Esophagus squamous epithelium (tissue), 5 donors: ENCODE data around the gene CD47. TPM values are rescaled to one million over a fixed set of nuclear protein-coding genes. Genes with fewer than 3 reads are reported as not detected.

ENCODE experiments used
- DNase-seq: peaks from one replicate; lab custom pipeline; 2025; lab: John Stamatoyannopoulos, UW
- H3K27ac ChIP-seq, 4 donors: fragments of 200-600 bp; sonication (generic); one replicate each; pipeline ENCODE4 v1.5.1; 2016 to 2019; ENCODE audit warnings: mild to moderate bottlenecking in 1 of 4
- H3K27me3 ChIP-seq, 4 donors: fragments of 200-600 bp; sonication (generic); 1 replicate in 3 of 4; 2 replicates in 1 of 4; pipeline versions ENCODE4 v1.5.1 to v1.6.0; 2017 to 2021; ENCODE audit warnings: antibody characterized with exemption in 1 of 4
- H3K36me3 ChIP-seq, 3 donors: fragments of 200-600 bp; sonication (generic); one replicate each; pipeline ENCODE4 v1.5.1; 2016 to 2019
- H3K4me1 ChIP-seq, 3 donors: fragments of 200-600 bp; sonication (generic); one replicate each; pipeline ENCODE4 v1.5.1; 2017 to 2019
- H3K4me3 ChIP-seq, 4 donors: fragments of 200-600 bp; sonication (generic); 1 replicate in 3 of 4; 2 replicates in 1 of 4; pipeline ENCODE4 v1.5.1; 2016 to 2019; ENCODE audit warnings: mild to moderate bottlenecking in 2 of 4, moderate library complexity in 1 of 4
- H3K9me3 ChIP-seq, 3 donors: fragments of 200-600 bp; sonication (generic); one replicate each; pipeline ENCODE4 v1.5.1; 2016 to 2019
- POLR2A ChIP-seq, 4 donors: fragments of 450-650 bp; IDR thresholded peaks; one replicate each; pipeline ENCODE4 v1.6.1; 2017; ENCODE audit warnings: antibody characterized with exemption in 4 of 4, mild to moderate bottlenecking in 4 of 4, moderate library complexity in 3 of 4
- WGBS, 2 donors: methylation state at CpG; one replicate each; pipeline ENCODE4 v1.1.5; 2018; 5-methylcytosine and 5-hydroxymethylcytosine counted together
- intact Hi-C: fragments of 100-400 bp; cut with DNase I; formaldehyde crosslinking; loops from one replicate; pipeline ENCODE4 v1.15.0; 2022
- total RNA-seq, 4 donors: library from RNA; depleted of rRNA; stranded (reverse); fragments of >200 nt; gene quantifications; one replicate each; pipeline ENCODE4 v1.1.0, GENCODE V29; 2016
- TF ChIP-seq, protein P1 (sequence below), 6 experiments: fragments of 450-650 bp in 4 of 6; fragments of 200-600 bp in 2 of 6; sonication (generic) in 2 of 6; IDR thresholded peaks; one replicate each; pipeline ENCODE4 v1.5.1; 2016 to 2019; ENCODE audit warnings: antibody characterized with exemption in 6 of 6, mild to moderate bottlenecking in 4 of 6, moderate library complexity in 4 of 6
- donor health status: DM: yes; HTN: yes; CAD: no.

The CD47 gene
- total RNA-seq, 4 donors from 2014 or later: 79.0 to 177 (median 115) TPM

DNA sequence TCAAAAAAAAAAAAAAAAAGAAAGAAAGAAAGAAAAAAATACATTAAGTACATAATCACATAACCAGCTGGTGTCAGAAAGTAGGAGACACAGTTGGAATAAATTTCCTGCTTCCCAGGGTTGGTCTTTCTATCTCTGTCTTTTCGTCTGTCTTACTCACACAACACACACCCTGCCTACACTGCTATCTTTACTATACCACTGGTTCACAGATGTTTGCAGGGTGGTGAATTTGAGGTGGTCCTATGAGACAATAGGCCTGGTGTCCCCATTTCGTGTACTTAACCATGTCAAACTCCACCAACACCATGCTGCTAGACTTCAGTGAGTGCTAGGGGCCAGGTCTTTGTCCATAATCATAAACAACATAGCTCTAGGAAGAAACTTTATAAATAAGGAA, 17.6 kb upstream of the CD47 start:
- Histone ChIP-seq H3K4me3 (no peak overlapping the region), H3K27ac (no peak overlapping the region), H3K9me3 (no peaks in the 10 kb centered on the region), H3K4me1 (no peaks in the 10 kb centered on the region), H3K27me3 (no peaks in the 10 kb centered on the region), H3K36me3 (no peaks in the 10 kb centered on the region)
- 85 to 88% methylated on average over 2 of the region's 2 CpGs for WGBS, 2 donors
- TF ChIP-seq, protein P1, sequence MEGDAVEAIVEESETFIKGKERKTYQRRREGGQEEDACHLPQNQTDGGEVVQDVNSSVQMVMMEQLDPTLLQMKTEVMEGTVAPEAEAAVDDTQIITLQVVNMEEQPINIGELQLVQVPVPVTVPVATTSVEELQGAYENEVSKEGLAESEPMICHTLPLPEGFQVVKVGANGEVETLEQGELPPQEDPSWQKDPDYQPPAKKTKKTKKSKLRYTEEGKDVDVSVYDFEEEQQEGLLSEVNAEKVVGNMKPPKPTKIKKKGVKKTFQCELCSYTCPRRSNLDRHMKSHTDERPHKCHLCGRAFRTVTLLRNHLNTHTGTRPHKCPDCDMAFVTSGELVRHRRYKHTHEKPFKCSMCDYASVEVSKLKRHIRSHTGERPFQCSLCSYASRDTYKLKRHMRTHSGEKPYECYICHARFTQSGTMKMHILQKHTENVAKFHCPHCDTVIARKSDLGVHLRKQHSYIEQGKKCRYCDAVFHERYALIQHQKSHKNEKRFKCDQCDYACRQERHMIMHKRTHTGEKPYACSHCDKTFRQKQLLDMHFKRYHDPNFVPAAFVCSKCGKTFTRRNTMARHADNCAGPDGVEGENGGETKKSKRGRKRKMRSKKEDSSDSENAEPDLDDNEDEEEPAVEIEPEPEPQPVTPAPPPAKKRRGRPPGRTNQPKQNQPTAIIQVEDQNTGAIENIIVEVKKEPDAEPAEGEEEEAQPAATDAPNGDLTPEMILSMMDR (IDR thresholded peaks at IDR 0.05): no peak
- TF ChIP-seq POLR2A (IDR thresholded peaks at IDR 0.05): no peak
- intact Hi-C loops: no loop called here
- DNase-seq: no peak

DNA sequence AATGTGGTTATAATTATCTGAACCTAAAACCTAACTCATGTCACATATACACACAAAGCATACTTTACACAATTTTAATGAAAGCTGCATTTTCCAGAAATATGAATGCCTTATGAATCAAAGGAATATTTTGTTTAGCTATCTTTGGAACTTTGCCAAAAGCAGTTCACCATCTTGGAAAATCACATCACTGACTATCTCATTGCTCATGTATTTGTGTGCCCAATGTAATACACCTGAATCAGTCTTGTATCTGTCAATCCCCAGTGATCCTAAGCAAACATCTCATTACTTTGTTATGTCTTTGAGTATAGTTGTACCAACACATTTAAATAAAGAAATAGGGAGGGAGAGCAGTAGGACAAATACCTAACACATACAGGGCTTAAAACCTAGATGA, 15.6 kb upstream of the CD47 start:
- Histone ChIP-seq H3K27ac (no peak overlapping the region), H3K27me3 (no peaks in the 10 kb centered on the region), H3K4me1 (no peaks in the 10 kb centered on the region), H3K36me3 (no peaks in the 10 kb centered on the region), H3K4me3 (no peak overlapping the region), H3K9me3 (no peaks in the 10 kb centered on the region)
- intact Hi-C loops: no loop called here
- TF ChIP-seq, protein P1 (IDR thresholded peaks at IDR 0.05): no peak
- TF ChIP-seq POLR2A (IDR thresholded peaks at IDR 0.05): no peak
- no peak for DNase-seq

DNA sequence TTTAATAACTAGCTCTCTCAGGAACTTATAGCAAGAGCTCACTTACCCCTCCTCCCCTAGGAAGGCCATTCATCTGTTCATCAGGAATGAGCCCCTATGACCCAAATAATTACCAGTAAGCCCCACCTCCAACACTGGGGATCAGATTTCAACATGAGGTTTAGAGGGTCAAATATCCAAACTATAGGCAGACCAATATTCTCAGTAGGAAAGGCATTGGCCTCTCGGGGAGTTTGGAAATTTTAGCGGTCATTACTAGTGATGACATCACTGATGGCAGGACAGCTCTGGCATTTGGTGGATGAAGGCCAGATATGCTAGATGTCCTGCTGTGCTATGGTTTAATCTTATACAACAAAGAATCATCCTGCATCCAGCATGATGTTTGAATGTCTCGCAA, 15.2 kb upstream of the CD47 start:
- intact Hi-C loops: no loop called here
- H3K9me3 ChIP-seq: no peaks in the 10 kb centered on the region
- H3K27ac ChIP-seq: no peak overlapping the region
- no peaks in the 10 kb centered on the region for H3K4me1 ChIP-seq
- no peak for DNase-seq
- no peaks in the 10 kb centered on the region for H3K27me3 ChIP-seq
- TF ChIP-seq, protein P1 (IDR thresholded peaks at IDR 0.05): no peak
- TF ChIP-seq POLR2A (IDR thresholded peaks at IDR 0.05): no peak
- 98 to 99% methylated on average over 3 of the region's 3 CpGs for WGBS, 2 donors
- no peak overlapping the region for H3K4me3 ChIP-seq
- H3K36me3 ChIP-seq: no peaks in the 10 kb centered on the region

DNA sequence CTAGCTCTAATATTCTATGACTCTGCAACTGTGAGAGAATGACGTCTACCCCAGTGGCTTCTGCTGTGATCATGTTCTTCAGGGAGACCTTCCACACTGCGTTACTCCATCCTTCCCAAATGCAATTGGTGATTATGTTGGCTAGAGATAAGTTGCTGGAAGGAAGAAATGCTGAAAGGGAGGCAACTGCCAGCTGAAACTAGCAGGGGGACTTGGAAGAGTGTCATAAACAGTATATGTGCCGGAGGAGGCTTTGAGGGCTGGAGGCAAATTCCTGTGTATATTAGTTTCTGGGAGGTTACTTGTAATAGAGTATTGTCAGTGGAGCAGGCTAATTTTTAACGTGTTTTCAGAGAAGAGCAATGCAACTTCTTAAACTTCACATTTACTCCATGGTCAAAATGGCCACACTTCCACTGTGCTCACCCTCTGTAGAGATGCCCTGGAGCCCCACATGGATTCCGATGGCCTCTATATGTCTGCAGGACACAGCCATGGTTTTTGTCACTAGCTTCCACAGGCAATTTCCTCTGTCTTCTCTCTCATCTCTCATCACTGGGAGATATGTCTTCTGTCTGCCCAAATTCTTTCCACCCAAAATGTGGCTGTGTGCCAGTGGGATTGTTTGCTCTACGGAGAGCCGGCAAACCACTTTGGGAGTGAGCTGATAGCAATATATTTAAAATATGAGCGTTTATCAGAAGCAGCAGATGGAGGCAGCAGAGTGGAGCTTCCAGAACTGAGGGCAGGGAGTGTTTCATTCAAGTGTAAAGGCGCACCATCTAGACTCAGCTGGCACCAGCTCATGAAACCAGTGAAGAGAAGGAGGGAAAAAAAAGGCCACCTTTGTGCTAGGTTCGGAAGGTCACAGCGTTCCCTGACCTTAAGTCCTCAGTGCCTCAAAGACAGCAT, 13.3 kb upstream of the CD47 start:
- no peaks in the 10 kb centered on the region for H3K9me3 ChIP-seq
- TF ChIP-seq POLR2A (IDR thresholded peaks at IDR 0.05): no peak
- TF ChIP-seq, protein P1 (IDR thresholded peaks at IDR 0.05): no peak
- no peak overlapping the region for H3K27ac ChIP-seq
- H3K4me3 ChIP-seq: no peak overlapping the region
- no peak for DNase-seq
- intact Hi-C loops: no loop called here
- no peaks in the 10 kb centered on the region for H3K27me3 ChIP-seq
- 64 to 71% methylated on average over 9 to 11 of the region's 11 CpGs for WGBS, 2 donors
- no peaks in the 10 kb centered on the region for H3K36me3 ChIP-seq
- no peaks in the 10 kb centered on the region for H3K4me1 ChIP-seq

DNA sequence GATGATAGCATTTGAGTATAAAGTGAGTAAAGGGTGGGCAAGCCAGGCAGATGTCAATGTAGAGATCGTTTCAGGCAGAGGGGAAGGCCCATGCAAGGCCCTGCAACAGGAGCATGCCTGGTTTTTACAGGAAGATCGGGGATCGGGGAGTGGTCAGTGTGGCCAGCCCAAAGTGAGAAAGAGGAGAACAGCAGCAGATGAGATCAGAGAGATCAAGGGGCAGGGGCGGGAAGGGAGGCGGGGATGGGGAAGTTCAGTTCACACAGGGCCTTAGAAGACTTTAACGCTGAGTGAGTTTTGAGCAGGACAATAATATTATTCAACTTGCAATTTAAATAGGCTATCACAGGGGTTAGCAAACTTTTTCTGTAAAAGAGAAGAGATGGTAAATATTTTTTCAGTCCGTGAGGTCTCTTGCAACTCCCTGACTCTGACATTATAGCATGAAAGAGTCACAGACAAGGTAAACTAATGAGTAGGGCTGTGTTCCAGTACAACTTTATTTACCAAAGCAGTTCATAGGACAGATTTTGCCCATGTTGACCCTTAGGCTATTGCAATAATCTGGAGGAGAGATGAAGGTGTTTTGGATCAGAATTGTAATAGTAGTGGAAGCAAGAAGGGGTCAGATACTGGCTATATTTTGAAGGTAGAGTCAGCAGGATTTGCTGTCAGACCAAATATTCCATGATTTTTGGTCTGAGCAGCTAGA, 12.4 kb upstream of the CD47 start:
- Histone ChIP-seq H3K27ac (no peak overlapping the region), H3K4me3 (no peak overlapping the region), H3K27me3 (no peaks in the 10 kb centered on the region), H3K9me3 (no peaks in the 10 kb centered on the region), H3K4me1 (no peaks in the 10 kb centered on the region), H3K36me3 (no peaks in the 10 kb centered on the region)
- 85 to 89% methylated on average over 7 of the region's 7 CpGs for WGBS, 2 donors
- intact Hi-C loops: no loop called here
- TF ChIP-seq, protein P1 (IDR thresholded peaks at IDR 0.05): no peak
- TF ChIP-seq POLR2A (IDR thresholded peaks at IDR 0.05): no peak
- DNase-seq: no peak
